ENCODE measurements around the gene ENPP7. TPM values are rescaled to one million over a fixed set of nuclear protein-coding genes. Genes with fewer than 3 reads are reported as not detected.
"Not testable (repeated sequence)": the region's sequence is repeated elsewhere in the genome, so short reads cannot be mapped to it uniquely, and the experiment has no call there.

ENPP7 gene
- total RNA-seq, 1 donor from 2014 or later, result not detected

DNA sequence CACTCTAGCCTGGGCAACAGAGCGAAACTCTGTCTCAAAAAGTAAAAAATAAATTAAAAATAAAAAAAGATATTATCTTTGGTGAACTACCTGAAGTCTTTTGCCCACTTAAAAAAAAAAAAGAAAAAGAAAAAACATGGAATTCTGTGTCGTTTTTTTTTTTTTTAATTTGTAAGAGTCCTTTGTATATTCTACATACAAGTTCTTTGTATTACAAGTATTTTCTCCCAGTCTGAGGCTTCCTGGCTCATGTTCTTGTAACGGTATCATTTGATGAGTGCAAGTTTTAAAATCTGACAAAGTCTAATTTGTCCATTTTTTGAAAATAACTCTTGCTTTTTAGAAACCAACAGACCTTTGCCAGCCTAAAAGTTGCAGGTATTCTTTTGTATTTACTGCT is 35.0 kb downstream of the ENPP7 start:
- TF ChIP-seq, protein P1, sequence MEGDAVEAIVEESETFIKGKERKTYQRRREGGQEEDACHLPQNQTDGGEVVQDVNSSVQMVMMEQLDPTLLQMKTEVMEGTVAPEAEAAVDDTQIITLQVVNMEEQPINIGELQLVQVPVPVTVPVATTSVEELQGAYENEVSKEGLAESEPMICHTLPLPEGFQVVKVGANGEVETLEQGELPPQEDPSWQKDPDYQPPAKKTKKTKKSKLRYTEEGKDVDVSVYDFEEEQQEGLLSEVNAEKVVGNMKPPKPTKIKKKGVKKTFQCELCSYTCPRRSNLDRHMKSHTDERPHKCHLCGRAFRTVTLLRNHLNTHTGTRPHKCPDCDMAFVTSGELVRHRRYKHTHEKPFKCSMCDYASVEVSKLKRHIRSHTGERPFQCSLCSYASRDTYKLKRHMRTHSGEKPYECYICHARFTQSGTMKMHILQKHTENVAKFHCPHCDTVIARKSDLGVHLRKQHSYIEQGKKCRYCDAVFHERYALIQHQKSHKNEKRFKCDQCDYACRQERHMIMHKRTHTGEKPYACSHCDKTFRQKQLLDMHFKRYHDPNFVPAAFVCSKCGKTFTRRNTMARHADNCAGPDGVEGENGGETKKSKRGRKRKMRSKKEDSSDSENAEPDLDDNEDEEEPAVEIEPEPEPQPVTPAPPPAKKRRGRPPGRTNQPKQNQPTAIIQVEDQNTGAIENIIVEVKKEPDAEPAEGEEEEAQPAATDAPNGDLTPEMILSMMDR (conservative IDR thresholded peaks at IDR 0.05), result no peak
- no peaks in the 10 kb centered on the region for H3K4me1 Mint-ChIP-seq
- no peaks in the 10 kb centered on the region for H3K27me3 Mint-ChIP-seq (ENCODE audit: low read depth)
- H3K4me3 Mint-ChIP-seq, result no peak overlapping the region
- H3K9me3 Mint-ChIP-seq, result no peaks in the 10 kb centered on the region
- H3K27ac Mint-ChIP-seq (ENCODE audit: unreplicated experiment), result no peak overlapping the region
- H3K36me3 Mint-ChIP-seq (ENCODE audit: low read depth), result no peaks in the 10 kb centered on the region
- no peak for DNase-seq (ENCODE audit: low read depth, low spot score)

DNA sequence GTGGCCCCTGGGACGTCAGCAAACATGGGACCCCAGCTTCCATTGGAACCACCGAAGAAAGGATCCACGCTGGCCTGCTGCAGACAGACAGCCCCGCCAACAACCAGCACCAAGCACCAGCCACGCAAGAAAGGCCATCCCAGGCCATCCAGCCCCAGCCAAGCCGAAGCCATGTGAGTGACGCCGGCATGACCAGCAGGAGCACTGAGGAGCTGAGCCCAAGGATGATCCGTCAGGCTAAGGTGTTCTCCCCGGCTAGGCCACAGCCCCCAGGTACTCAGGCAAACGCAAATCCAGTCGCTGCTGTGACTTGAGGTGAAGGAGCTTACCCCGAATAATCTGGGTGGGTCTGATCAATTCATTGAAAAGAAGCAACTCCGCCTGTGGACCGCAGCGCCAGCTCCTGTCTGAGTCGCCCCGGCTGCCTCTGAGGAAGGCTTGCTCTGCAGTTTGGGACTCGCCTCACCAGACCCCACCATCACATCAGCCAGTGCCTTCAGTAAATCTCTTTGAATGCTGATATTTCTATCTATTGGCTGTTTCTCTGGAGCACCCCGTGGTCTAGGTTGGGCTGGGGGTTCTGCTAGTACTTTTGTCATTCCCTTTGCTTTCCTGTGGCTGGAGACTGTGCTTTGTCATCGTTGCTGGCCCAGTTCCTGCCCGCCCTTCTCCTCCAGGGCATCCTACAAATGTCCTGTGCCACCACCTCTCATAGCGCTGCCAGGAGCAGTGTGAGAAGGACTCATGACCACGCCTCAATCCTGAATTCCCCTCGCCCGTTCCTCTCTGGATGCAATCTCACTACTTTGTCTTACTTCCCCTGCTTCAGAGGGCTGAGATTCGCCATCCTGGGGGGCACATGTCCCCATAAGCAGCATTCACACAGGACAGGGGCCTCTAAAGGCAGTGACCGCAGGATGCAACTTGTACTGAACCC is 39.1 kb downstream of the ENPP7 start:
- peaks cover 9% of the 10 kb centered on the region for H3K4me1 Mint-ChIP-seq
- no peaks in the 10 kb centered on the region for H3K36me3 Mint-ChIP-seq (ENCODE audit: low read depth)
- no peak overlapping the region for H3K27ac Mint-ChIP-seq (ENCODE audit: unreplicated experiment)

DNA sequence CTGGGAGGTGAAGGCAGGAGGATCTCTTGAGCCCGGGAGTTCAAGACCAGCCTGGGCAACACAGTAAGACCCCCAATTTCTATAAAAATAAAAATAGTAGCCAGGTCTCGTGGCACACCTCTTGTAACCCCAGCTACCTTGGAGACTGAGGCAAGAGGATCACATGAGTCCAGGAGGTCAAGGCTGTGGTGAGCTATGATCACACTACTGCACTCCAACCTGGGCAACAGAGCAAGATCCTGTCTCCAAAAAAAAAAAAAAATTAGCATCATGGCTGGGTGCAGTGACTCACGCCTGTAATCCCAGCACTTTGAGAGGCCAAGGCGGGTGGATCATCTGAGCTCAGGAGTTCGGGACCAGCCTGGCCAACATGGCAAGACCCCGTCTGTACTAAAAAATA is 40.5 kb downstream of the ENPP7 start:
- TF ChIP-seq, protein P1 (conservative IDR thresholded peaks at IDR 0.05), result no peak

More for the DNA sequence above, 39.1 kb downstream of the ENPP7 start:
- no peak overlapping the region for H3K4me3 Mint-ChIP-seq
- TF ChIP-seq, protein P1 (conservative IDR thresholded peaks at IDR 0.05), result no peak
- DNase-seq (ENCODE audit: low read depth, low spot score), result no peak
- H3K9me3 Mint-ChIP-seq, result no peaks in the 10 kb centered on the region
- peaks cover 4% of the 10 kb centered on the region for H3K27me3 Mint-ChIP-seq (ENCODE audit: low read depth)

DNA sequence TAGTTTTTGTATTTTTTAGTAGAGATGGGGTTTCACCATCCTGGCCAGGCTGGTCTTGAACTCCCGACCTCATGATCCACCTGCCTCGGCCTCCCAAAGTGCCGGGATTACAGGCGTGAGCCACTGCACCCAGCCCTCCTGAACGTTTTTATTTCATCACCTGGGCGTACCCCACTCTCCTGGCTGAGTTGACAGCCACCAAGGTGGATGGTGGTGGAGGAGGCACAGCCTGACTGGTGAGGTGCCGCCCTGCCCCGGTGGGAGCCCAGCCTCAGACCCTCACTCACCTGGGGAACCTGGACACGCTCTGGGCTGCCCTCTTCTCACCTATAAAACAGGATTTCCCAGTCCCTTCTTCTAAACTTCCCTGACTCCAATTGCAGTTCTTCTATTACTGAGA is 42.0 kb downstream of the ENPP7 start:
- not testable (repeated sequence) for H3K4me3 Mint-ChIP-seq; H3K9me3 Mint-ChIP-seq; H3K36me3 Mint-ChIP-seq (ENCODE audit: low read depth); H3K27ac Mint-ChIP-seq (ENCODE audit: unreplicated experiment); H3K27me3 Mint-ChIP-seq (ENCODE audit: low read depth); DNase-seq (ENCODE audit: low read depth, low spot score)
- H3K4me1 Mint-ChIP-seq, result peaks cover 30% of the 10 kb centered on the region

More for the DNA sequence above, 40.5 kb downstream of the ENPP7 start:
- no peak for DNase-seq (ENCODE audit: low read depth, low spot score)
- H3K4me1 Mint-ChIP-seq, result peaks cover 18% of the 10 kb centered on the region
- no peaks in the 10 kb centered on the region for H3K9me3 Mint-ChIP-seq
- H3K36me3 Mint-ChIP-seq (ENCODE audit: low read depth), result no peaks in the 10 kb centered on the region
- peaks cover 4% of the 10 kb centered on the region for H3K27me3 Mint-ChIP-seq (ENCODE audit: low read depth)
- H3K27ac Mint-ChIP-seq (ENCODE audit: unreplicated experiment), result no peak overlapping the region
- no peak overlapping the region for H3K4me3 Mint-ChIP-seq

DNA sequence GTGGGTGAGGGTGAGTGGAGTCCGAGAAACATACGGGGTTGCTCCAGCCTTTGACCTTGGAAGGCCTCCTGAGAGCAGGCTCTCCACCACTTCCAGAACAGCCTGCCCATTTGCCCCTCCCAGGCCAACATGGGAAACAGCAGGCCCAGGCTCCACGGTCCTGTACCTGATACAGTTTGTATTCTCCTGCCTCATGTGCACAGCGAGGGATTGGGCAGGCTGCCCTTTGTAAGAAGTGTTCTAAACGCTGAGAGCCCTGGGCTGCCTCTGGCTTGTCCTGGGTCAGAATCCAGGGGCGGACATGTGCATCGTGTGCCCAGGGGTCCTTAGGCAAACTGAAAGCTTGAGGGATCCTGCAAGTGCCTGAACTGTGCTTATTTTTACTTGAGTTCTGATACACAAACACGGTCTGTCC is 43.8 kb downstream of the ENPP7 start:
- peaks cover 38% of the 10 kb centered on the region for H3K4me1 Mint-ChIP-seq
- no peaks in the 10 kb centered on the region for H3K36me3 Mint-ChIP-seq (ENCODE audit: low read depth)
- TF ChIP-seq, protein P1 (conservative IDR thresholded peaks at IDR 0.05), result no peak
- no peak for DNase-seq (ENCODE audit: low read depth, low spot score)
- H3K4me3 Mint-ChIP-seq, result peak overlapping the region; percentile 65
- peaks cover 9% of the 10 kb centered on the region for H3K27me3 Mint-ChIP-seq (ENCODE audit: low read depth)
- H3K27ac Mint-ChIP-seq (ENCODE audit: unreplicated experiment), result no peak overlapping the region
- no peaks in the 10 kb centered on the region for H3K9me3 Mint-ChIP-seq

DNA sequence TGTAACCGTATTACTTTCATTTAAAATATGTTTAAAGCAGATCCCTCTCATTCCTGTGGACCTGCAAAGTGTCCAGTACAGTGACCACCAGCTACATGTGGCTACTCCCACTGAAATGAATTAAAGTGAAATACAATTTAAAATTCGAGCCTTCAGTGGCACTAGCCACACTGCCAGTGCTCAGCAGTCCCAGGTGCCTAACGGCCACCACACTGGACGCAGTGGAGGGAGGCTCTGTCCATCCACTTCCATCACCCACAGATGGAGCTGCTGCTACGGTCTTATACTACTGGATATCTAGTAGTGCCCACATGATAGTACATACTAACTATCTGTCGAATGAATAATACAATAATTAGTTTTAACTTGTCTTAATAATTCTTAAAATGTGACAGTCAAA is 44.9 kb downstream of the ENPP7 start:
- peak overlapping the region; percentile 82 for H3K4me3 Mint-ChIP-seq
- H3K4me1 Mint-ChIP-seq, result peaks cover 49% of the 10 kb centered on the region
- H3K9me3 Mint-ChIP-seq, result no peaks in the 10 kb centered on the region
- no peak overlapping the region for H3K27ac Mint-ChIP-seq (ENCODE audit: unreplicated experiment)
- TF ChIP-seq, protein P1 (conservative IDR thresholded peaks at IDR 0.05), result no peak
- H3K27me3 Mint-ChIP-seq (ENCODE audit: low read depth), result peaks cover 9% of the 10 kb centered on the region
- H3K36me3 Mint-ChIP-seq (ENCODE audit: low read depth), result peaks cover 6% of the 10 kb centered on the region
- DNase-seq (ENCODE audit: low read depth, low spot score), result no peak
